ENCODE measurements around the gene PKP2. TPM values are rescaled to one million over a fixed set of nuclear protein-coding genes. Genes with fewer than 3 reads are reported as not detected.

The PKP2 gene
- total RNA-seq, 2 experiments from 2014 or later, result 0.22 to 0.31 TPM

DNA sequence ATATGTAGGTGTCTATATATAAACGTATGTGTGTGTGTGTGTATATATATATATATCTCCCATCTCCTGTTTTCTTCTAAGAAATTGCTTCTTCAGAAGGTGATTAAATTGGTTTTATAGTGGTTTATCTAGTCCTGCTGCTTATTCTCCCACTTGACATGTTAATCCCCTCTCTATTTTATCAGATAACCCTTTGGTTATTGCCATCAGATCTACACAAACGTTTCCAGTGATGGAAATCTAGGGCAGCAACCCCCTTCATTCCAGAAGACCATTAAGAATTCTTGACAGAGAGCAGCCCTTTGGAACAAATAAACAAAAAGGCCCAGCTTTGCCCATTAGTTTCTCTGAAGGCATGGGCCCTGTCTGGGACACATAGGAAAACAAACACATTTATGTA, 106.7 kb downstream of the PKP2 start:
- Histone ChIP-seq H3K36me3 (ENCODE audit: insufficient read depth, low read length) (no peaks in the 10 kb centered on the region), H3K27me3 (ENCODE audit: control insufficient read depth in 1 of 2, insufficient read depth in 2 of 2, low read length in 2 of 2) (no peaks in the 10 kb centered on the region), H3K9me3 (ENCODE audit: control insufficient read depth in 1 of 2, insufficient read depth in 1 of 2, low read length in 2 of 2) (no peaks in the 10 kb centered on the region), H3K27ac (ENCODE audit: low read depth in 1 of 2, low read length in 2 of 2) (no peak overlapping the region), H3K4me3 (ENCODE audit: low read length) (no peak overlapping the region), H3K4me1 (ENCODE audit: insufficient read depth, low read length) (no peaks in the 10 kb centered on the region)
- POLR2A ChIA-PET, result no interaction called here
- no peak for ATAC-seq (ENCODE audit: poor library complexity)
- TF ChIP-seq, protein P1, sequence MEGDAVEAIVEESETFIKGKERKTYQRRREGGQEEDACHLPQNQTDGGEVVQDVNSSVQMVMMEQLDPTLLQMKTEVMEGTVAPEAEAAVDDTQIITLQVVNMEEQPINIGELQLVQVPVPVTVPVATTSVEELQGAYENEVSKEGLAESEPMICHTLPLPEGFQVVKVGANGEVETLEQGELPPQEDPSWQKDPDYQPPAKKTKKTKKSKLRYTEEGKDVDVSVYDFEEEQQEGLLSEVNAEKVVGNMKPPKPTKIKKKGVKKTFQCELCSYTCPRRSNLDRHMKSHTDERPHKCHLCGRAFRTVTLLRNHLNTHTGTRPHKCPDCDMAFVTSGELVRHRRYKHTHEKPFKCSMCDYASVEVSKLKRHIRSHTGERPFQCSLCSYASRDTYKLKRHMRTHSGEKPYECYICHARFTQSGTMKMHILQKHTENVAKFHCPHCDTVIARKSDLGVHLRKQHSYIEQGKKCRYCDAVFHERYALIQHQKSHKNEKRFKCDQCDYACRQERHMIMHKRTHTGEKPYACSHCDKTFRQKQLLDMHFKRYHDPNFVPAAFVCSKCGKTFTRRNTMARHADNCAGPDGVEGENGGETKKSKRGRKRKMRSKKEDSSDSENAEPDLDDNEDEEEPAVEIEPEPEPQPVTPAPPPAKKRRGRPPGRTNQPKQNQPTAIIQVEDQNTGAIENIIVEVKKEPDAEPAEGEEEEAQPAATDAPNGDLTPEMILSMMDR (IDR thresholded peaks at IDR 0.05), result no peak
- Mint-ChIP-seq H3K27ac (no peak overlapping the region), H3K36me3 (ENCODE audit: low read depth) (no peaks in the 10 kb centered on the region), H3K9me3 (no peaks in the 10 kb centered on the region), H3K4me3 (no peak overlapping the region), H3K4me1 (ENCODE audit: low read depth) (no peaks in the 10 kb centered on the region), H3K27me3 (peaks cover 5% of the 10 kb centered on the region)
- no peak for DNase-seq
- CTCF ChIA-PET, result no interaction called here
- intact Hi-C loops (cut with DNase I, micrococcal nuclease), result no loop called here

DNA sequence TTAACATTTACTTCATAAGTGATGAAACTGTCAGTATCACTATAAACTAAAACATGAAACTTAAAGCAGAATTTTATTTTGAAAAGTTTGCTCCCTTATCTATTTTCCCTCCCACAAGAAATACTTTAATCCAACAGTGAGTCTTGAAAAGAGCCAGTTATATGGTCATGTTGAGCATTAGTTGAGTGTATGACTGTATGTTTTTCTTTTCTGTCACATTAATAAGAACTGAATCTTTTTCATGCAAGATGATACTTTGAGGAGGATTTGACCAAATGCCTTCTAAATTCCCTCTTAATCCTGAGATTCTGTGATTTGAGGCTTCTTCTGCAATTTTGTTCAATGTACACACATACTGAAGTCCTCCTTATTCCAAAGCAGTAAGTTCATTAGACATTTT, 107.1 kb downstream of the PKP2 start:
- H3K4me3 ChIP-seq (ENCODE audit: low read length), result no peak overlapping the region
- H3K27ac Mint-ChIP-seq, result no peak overlapping the region
- DNase-seq, result no peak
- H3K36me3 ChIP-seq (ENCODE audit: insufficient read depth, low read length), result no peaks in the 10 kb centered on the region
- no peaks in the 10 kb centered on the region for H3K4me1 Mint-ChIP-seq (ENCODE audit: low read depth)
- POLR2A ChIA-PET, result no interaction called here
- H3K27me3 Mint-ChIP-seq, result peaks cover 5% of the 10 kb centered on the region
- H3K27me3 ChIP-seq (ENCODE audit: control insufficient read depth in 1 of 2, insufficient read depth in 2 of 2, low read length in 2 of 2), result no peaks in the 10 kb centered on the region
- ATAC-seq (ENCODE audit: poor library complexity), result no peak
- no peak overlapping the region for H3K4me3 Mint-ChIP-seq
- intact Hi-C loops (cut with DNase I, micrococcal nuclease), result no loop called here
- no peaks in the 10 kb centered on the region for H3K9me3 ChIP-seq (ENCODE audit: control insufficient read depth in 1 of 2, insufficient read depth in 1 of 2, low read length in 2 of 2)
- no peaks in the 10 kb centered on the region for H3K9me3 Mint-ChIP-seq
- H3K36me3 Mint-ChIP-seq (ENCODE audit: low read depth), result no peaks in the 10 kb centered on the region
- no peaks in the 10 kb centered on the region for H3K4me1 ChIP-seq (ENCODE audit: insufficient read depth, low read length)
- no peak overlapping the region for H3K27ac ChIP-seq (ENCODE audit: low read depth in 1 of 2, low read length in 2 of 2)
- CTCF ChIA-PET, result interaction anchor here (0.7 kb wide), 1 partner anchor 10 kb away, joined by 4 read pairs; no protein-coding TSS in a partner anchor
- TF ChIP-seq, protein P1 (IDR thresholded peaks at IDR 0.05), result no peak

DNA sequence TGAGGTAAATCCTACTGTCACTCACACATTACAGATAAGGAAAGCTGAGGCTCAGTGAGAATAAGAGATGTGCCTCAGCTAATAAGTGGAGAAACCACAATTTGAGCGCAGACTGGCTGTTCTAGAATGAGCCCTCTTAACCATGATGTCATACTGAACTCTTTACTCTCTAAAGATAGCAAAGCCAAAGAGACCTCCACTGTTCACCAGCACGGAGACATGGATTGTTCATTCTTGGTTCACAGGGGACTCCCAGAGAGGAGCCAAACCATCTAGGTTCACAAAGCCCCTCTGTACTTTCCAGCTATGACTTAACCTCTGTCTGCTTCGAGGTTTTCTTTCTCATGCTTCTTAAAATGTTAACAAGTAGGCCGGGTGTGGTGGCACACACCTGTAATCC, 108.2 kb downstream of the PKP2 start:
- H3K4me3 ChIP-seq (ENCODE audit: low read length), result no peak overlapping the region
- DNase-seq (no peak), ATAC-seq (ENCODE audit: poor library complexity) (no peak)
- no peak overlapping the region for H3K27ac ChIP-seq (ENCODE audit: low read depth in 1 of 2, low read length in 2 of 2)
- H3K27me3 ChIP-seq (ENCODE audit: control insufficient read depth in 1 of 2, insufficient read depth in 2 of 2, low read length in 2 of 2), result no peaks in the 10 kb centered on the region
- H3K36me3 ChIP-seq (ENCODE audit: insufficient read depth, low read length), result no peaks in the 10 kb centered on the region
- CTCF ChIA-PET, result no interaction called here
- POLR2A ChIA-PET, result no interaction called here
- intact Hi-C loops (cut with DNase I, micrococcal nuclease), result no loop called here
- Mint-ChIP-seq H3K27me3 (no peaks in the 10 kb centered on the region), H3K27ac (no peak overlapping the region), H3K9me3 (no peaks in the 10 kb centered on the region), H3K36me3 (ENCODE audit: low read depth) (no peaks in the 10 kb centered on the region), H3K4me3 (no peak overlapping the region), H3K4me1 (ENCODE audit: low read depth) (no peaks in the 10 kb centered on the region)
- no peaks in the 10 kb centered on the region for H3K9me3 ChIP-seq (ENCODE audit: control insufficient read depth in 1 of 2, insufficient read depth in 1 of 2, low read length in 2 of 2)
- H3K4me1 ChIP-seq (ENCODE audit: insufficient read depth, low read length), result no peaks in the 10 kb centered on the region
- TF ChIP-seq, protein P1 (IDR thresholded peaks at IDR 0.05), result no peak

Measured in CD4-positive, alpha-beta T cell (primary cell).